ENCODE measurements around the gene FAM107B.

The FAM107B gene

DNA sequence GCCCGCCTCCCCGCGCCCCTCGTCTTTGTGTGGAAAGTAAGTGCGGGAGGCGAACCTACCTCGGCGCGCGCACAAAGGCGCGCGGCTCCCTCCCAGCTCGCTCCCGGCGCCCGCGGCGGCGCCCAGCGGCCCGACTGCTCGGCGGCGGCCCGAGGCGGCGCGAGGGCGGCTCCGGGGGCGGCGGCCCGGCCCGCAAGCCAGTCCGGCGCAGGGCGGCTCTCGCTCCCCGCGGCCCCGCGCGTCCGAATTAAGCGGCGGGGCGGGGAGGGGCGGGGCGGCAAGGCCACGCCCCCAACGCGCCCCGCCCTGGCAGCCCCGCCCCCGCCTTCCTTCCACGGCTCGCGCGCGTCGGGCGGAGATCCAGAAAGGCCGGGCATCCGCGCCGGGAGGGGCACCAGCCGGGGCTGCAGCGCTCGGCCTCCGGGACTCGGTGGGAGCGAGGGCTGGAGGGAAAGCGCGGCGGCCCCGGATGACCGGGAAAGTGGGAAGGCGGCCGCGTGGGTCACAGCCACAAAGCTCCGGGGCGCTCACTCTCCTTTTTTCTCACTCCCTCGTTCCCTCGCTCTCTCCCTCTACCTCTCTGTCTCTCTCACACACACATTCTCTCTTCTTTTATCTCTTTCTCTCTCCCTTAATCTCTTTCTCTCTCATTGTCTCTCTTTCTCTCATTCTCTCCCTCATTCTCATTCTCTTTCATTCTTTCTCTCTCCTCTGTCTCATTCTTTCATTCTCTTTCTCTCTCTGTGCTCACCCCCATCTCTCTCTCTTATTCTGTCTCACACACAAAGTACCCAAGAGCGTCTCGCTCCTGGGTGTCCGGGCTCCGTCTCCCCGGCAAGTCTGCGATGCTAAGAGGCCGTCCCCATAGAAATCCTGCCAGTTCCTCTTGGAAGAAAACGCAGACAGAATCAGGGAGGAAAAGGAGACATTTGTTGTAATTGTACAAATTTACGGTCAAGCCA, 170.2 kb downstream of the FAM107B start (continued):
- TF ChIP-seq, protein P1, sequence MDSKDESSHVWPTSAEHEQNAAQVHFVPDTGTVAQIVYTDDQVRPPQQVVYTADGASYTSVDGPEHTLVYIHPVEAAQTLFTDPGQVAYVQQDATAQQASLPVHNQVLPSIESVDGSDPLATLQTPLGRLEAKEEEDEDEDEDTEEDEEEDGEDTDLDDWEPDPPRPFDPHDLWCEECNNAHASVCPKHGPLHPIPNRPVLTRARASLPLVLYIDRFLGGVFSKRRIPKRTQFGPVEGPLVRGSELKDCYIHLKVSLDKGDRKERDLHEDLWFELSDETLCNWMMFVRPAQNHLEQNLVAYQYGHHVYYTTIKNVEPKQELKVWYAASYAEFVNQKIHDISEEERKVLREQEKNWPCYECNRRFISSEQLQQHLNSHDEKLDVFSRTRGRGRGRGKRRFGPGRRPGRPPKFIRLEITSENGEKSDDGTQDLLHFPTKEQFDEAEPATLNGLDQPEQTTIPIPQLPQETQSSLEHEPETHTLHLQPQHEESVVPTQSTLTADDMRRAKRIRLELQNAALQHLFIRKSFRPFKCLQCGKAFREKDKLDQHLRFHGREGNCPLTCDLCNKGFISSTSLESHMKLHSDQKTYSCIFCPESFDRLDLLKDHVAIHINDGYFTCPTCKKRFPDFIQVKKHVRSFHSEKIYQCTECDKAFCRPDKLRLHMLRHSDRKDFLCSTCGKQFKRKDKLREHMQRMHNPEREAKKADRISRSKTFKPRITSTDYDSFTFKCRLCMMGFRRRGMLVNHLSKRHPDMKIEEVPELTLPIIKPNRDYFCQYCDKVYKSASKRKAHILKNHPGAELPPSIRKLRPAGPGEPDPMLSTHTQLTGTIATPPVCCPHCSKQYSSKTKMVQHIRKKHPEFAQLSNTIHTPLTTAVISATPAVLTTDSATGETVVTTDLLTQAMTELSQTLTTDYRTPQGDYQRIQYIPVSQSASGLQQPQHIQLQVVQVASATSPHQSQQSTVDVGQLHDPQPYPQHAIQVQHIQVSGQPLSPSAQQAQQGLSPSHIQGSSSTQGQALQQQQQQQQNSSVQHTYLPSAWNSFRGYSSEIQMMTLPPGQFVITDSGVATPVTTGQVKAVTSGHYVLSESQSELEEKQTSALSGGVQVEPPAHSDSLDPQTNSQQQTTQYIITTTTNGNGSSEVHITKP (tag by site-specific recombination; IDR thresholded peaks at IDR 0.05), result peak; percentile 58
- TF ChIP-seq, protein P2, sequence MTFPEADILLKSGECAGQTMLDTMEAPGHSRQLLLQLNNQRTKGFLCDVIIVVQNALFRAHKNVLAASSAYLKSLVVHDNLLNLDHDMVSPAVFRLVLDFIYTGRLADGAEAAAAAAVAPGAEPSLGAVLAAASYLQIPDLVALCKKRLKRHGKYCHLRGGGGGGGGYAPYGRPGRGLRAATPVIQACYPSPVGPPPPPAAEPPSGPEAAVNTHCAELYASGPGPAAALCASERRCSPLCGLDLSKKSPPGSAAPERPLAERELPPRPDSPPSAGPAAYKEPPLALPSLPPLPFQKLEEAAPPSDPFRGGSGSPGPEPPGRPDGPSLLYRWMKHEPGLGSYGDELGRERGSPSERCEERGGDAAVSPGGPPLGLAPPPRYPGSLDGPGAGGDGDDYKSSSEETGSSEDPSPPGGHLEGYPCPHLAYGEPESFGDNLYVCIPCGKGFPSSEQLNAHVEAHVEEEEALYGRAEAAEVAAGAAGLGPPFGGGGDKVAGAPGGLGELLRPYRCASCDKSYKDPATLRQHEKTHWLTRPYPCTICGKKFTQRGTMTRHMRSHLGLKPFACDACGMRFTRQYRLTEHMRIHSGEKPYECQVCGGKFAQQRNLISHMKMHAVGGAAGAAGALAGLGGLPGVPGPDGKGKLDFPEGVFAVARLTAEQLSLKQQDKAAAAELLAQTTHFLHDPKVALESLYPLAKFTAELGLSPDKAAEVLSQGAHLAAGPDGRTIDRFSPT (tag by site-specific recombination; IDR thresholded peaks at IDR 0.05), result 0 out of 2 replicates have a peak, but pooled peaks have one; percentile 40
- no peak for TF ChIP-seq HOXD13 (CRISPR knock-in tag; IDR thresholded peaks at IDR 0.05; ENCODE audit: borderline replicate concordance)
- peak; percentile 51; the same call in 1 of the 2 replicates for TF ChIP-seq ZXDB (tag by site-specific recombination; IDR thresholded peaks at IDR 0.05)
- TF ChIP-seq KLF10 (tag by site-specific recombination; IDR thresholded peaks at IDR 0.05), result peak; percentile 82
- TF ChIP-seq, protein P3, sequence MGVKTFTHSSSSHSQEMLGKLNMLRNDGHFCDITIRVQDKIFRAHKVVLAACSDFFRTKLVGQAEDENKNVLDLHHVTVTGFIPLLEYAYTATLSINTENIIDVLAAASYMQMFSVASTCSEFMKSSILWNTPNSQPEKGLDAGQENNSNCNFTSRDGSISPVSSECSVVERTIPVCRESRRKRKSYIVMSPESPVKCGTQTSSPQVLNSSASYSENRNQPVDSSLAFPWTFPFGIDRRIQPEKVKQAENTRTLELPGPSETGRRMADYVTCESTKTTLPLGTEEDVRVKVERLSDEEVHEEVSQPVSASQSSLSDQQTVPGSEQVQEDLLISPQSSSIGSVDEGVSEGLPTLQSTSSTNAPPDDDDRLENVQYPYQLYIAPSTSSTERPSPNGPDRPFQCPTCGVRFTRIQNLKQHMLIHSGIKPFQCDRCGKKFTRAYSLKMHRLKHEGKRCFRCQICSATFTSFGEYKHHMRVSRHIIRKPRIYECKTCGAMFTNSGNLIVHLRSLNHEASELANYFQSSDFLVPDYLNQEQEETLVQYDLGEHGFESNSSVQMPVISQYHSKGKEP (tag by site-specific recombination; IDR thresholded peaks at IDR 0.05), result no peak
- peak; percentile 43; the same call in 1 of the 2 replicates for TF ChIP-seq ZNF341 (tag by site-specific recombination; IDR thresholded peaks at IDR 0.05; ENCODE audit: low read depth)
- TF ChIP-seq ZNF610 (tag by site-specific recombination; IDR thresholded peaks at IDR 0.05; ENCODE audit: borderline replicate concordance), result peak; percentile 19; the same call in 1 of the 2 replicates
- no peak for TF ChIP-seq ZNF529 (tag by site-specific recombination; IDR thresholded peaks at IDR 0.05; ENCODE audit: insufficient replicate concordance)
- TF ChIP-seq ZNF138 (tag by site-specific recombination; IDR thresholded peaks at IDR 0.05; ENCODE audit: borderline replicate concordance), result no peak
- TF ChIP-seq ZNF223 (tag by site-specific recombination; IDR thresholded peaks at IDR 0.05), result 0 out of 2 replicates have a peak, but pooled peaks have one; percentile 16
- TF ChIP-seq, protein P4, sequence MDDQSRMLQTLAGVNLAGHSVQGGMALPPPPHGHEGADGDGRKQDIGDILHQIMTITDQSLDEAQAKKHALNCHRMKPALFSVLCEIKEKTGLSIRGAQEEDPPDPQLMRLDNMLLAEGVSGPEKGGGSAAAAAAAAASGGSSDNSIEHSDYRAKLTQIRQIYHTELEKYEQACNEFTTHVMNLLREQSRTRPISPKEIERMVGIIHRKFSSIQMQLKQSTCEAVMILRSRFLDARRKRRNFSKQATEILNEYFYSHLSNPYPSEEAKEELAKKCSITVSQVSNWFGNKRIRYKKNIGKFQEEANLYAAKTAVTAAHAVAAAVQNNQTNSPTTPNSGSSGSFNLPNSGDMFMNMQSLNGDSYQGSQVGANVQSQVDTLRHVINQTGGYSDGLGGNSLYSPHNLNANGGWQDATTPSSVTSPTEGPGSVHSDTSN (CRISPR knock-in tag; IDR thresholded peaks at IDR 0.05), result no peak
- TF ChIP-seq ZNF221 (tag by site-specific recombination; IDR thresholded peaks at IDR 0.05; ENCODE audit: borderline replicate concordance), result no peak
- TF ChIP-seq ZEB2 (tag by site-specific recombination; IDR thresholded peaks at IDR 0.05), result peak; percentile 71
- TF ChIP-seq, protein P5, sequence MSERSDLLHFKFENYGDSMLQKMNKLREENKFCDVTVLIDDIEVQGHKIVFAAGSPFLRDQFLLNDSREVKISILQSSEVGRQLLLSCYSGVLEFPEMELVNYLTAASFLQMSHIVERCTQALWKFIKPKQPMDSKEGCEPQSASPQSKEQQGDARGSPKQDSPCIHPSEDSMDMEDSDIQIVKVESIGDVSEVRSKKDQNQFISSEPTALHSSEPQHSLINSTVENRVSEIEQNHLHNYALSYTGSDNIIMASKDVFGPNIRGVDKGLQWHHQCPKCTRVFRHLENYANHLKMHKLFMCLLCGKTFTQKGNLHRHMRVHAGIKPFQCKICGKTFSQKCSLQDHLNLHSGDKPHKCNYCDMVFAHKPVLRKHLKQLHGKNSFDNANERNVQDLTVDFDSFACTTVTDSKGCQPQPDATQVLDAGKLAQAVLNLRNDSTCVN (tag by site-specific recombination; optimal IDR thresholded peaks at IDR 0.05), result peak; percentile 81
- TF ChIP-seq HOXC10 (CRISPR knock-in tag; IDR thresholded peaks at IDR 0.05), result no peak
- TF ChIP-seq, protein P6, sequence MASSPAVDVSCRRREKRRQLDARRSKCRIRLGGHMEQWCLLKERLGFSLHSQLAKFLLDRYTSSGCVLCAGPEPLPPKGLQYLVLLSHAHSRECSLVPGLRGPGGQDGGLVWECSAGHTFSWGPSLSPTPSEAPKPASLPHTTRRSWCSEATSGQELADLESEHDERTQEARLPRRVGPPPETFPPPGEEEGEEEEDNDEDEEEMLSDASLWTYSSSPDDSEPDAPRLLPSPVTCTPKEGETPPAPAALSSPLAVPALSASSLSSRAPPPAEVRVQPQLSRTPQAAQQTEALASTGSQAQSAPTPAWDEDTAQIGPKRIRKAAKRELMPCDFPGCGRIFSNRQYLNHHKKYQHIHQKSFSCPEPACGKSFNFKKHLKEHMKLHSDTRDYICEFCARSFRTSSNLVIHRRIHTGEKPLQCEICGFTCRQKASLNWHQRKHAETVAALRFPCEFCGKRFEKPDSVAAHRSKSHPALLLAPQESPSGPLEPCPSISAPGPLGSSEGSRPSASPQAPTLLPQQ (tag by site-specific recombination; IDR thresholded peaks at IDR 0.05), result peak; percentile 78; the same call in 1 of the 2 replicates
- TF ChIP-seq ZNF544 (tag by site-specific recombination; IDR thresholded peaks at IDR 0.05), result no peak
- peak; percentile 64 for TF ChIP-seq SP3 (tag by site-specific recombination; IDR thresholded peaks at IDR 0.05)
- TF ChIP-seq, protein P7, sequence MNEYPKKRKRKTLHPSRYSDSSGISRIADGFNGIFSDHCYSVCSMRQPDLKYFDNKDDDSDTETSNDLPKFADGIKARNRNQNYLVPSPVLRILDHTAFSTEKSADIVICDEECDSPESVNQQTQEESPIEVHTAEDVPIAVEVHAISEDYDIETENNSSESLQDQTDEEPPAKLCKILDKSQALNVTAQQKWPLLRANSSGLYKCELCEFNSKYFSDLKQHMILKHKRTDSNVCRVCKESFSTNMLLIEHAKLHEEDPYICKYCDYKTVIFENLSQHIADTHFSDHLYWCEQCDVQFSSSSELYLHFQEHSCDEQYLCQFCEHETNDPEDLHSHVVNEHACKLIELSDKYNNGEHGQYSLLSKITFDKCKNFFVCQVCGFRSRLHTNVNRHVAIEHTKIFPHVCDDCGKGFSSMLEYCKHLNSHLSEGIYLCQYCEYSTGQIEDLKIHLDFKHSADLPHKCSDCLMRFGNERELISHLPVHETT (tag by site-specific recombination; IDR thresholded peaks at IDR 0.05), result peak; percentile 84; the same call in 1 of the 2 replicates
- no peak for TF ChIP-seq ZNF274 (IDR thresholded peaks at IDR 0.05; ENCODE audit: low read length)
- no peak; the same call in 1 of the 2 replicates for TF ChIP-seq ZNF274 (tag by site-specific recombination; IDR thresholded peaks at IDR 0.05; ENCODE audit: borderline replicate concordance)
- no peak for TF ChIP-seq MEIS1 (CRISPR knock-in tag; IDR thresholded peaks at IDR 0.05; ENCODE audit: borderline replicate concordance)
- TF ChIP-seq ZNF677 (tag by site-specific recombination; IDR thresholded peaks at IDR 0.05), result no peak
- TF ChIP-seq ZBTB1 (tag by site-specific recombination; IDR thresholded peaks at IDR 0.05), result 0 out of 2 replicates have a peak, but pooled peaks have one; percentile 19

Measured in HEK293 (cell line).